ENCODE data around the gene GIT2.

- TF ChIP-seq KDM1A (CRISPR knock-in tag; IDR thresholded peaks at IDR 0.05) (no peak), JUND (CRISPR knock-in tag; IDR thresholded peaks at IDR 0.05) (no peak), CEBPB (IDR thresholded peaks at IDR 0.05; ENCODE audit: borderline replicate concordance, low read depth, low read length) (no peak), BHLHE40 (IDR thresholded peaks at IDR 0.05; ENCODE audit: low read length) (no peak), BCL3 (CRISPR knock-in tag; IDR thresholded peaks at IDR 0.05) (no peak), KLF6 (CRISPR knock-in tag; IDR thresholded peaks at IDR 0.05) (no peak)
Measured at GRCh38 chr12:109994401-109995175, 1.6 kb downstream of the GIT2 start.

Measured in HepG2 (cell line).